ENCODE measurements around the gene MED17.

Gene MED17

GRCh38 chr11:93849751-93850593 is 65.9 kb downstream of the MED17 start:
- DNase-seq (ENCODE audit: low spot score): peak; percentile 42

- no peak for DNase-seq (ENCODE audit: low spot score)
These were observed 66.5 kb downstream of the MED17 start, which contains the start of gene VSTM5 for GRCh38 chr11:93850594-93851018. Gene VSTM5, minus strand, starts transcription at chr11:93850618. Its CDS starts 116 bp downstream, at chr11:93850502.

- DNase-seq (ENCODE audit: low spot score): no peak
These were observed 68.2 kb downstream of the MED17 start for GRCh38 chr11:93852242-93852641.

- DNase-seq (ENCODE audit: low spot score): no peak
These were observed 73.5 kb downstream of the MED17 start for GRCh38 chr11:93857413-93858120.

- no peak for DNase-seq (ENCODE audit: low spot score)
These were observed 74.2 kb downstream of the MED17 start for GRCh38 chr11:93858121-93858775.

- DNase-seq (ENCODE audit: low spot score): no peak
These were observed 77.7 kb downstream of the MED17 start for GRCh38 chr11:93861808-93862207.

All from RKO (cell line).